ENCODE measurements around the gene RSPO4.

GRCh38 chr20:955656-956055 is 46.5 kb downstream of the RSPO4 start:
- TF ChIP-seq CTCF (IDR thresholded peaks at IDR 0.05) (no peak), POLR2A (IDR thresholded peaks at IDR 0.05) (no peak)

All from right lobe of liver (tissue), 4 donors.